GM18502 (cell line): ENCODE data around the gene WFDC6.

Experiments
- ATAC-seq: cut with Tn5 transposase; IDR thresholded peaks from one replicate; pipeline ENCODE4 v1.9.1; 2021; ENCODE audit warnings: mild to moderate bottlenecking; ENCODE audit not compliant: unreplicated experiment, poor library complexity

Gene WFDC6

GRCh38 chr20:45523821-45524220 lies 15.5 kb downstream of the WFDC6 start:
- ATAC-seq: no peak

GRCh38 chr20:45518282-45518681 lies 21.0 kb downstream of the WFDC6 start:
- no peak for ATAC-seq

- ATAC-seq: no peak
These were observed 24.0 kb downstream of the WFDC6 start, which contains the start of gene SPINT3 for GRCh38 chr20:45515147-45515913. Gene SPINT3, minus strand, starts transcription at chr20:45515622. Its CDS starts 14 bp downstream, at chr20:45515608.

- ATAC-seq: no peak
These were observed 28.9 kb downstream of the WFDC6 start for GRCh38 chr20:45510242-45510862.

- no peak for ATAC-seq
These were observed 30.2 kb downstream of the WFDC6 start for GRCh38 chr20:45509091-45509490.

GRCh38 chr20:45508068-45508886 lies 31.0 kb downstream of the WFDC6 start:
- ATAC-seq: no peak

- ATAC-seq: no peak
These were observed 32.1 kb downstream of the WFDC6 start for GRCh38 chr20:45507011-45507820.

- no peak for ATAC-seq
These were observed 32.9 kb downstream of the WFDC6 start for GRCh38 chr20:45506398-45506797.

- ATAC-seq: no peak
These were observed 35.9 kb downstream of the WFDC6 start for GRCh38 chr20:45503403-45503802.

GRCh38 chr20:45502561-45502960 lies 36.7 kb downstream of the WFDC6 start:
- no peak for ATAC-seq

- ATAC-seq: no peak
These were observed 37.7 kb downstream of the WFDC6 start for GRCh38 chr20:45501600-45501999.

- no peak for ATAC-seq
These were observed 39.3 kb downstream of the WFDC6 start for GRCh38 chr20:45500022-45500421.

GRCh38 chr20:45497971-45498494 lies 41.2 kb downstream of the WFDC6 start:
- ATAC-seq: no peak

GRCh38 chr20:45496166-45496565 lies 43.1 kb downstream of the WFDC6 start:
- ATAC-seq: no peak

GRCh38 chr20:45495501-45495941 lies 43.8 kb downstream of the WFDC6 start:
- ATAC-seq: no peak

GRCh38 chr20:45489083-45489531 lies 50.2 kb downstream of the WFDC6 start:
- no peak for ATAC-seq

GRCh38 chr20:45487231-45487635 lies 52.0 kb downstream of the WFDC6 start:
- ATAC-seq: no peak

GRCh38 chr20:45485388-45485787 lies 53.9 kb downstream of the WFDC6 start:
- ATAC-seq: no peak

GRCh38 chr20:45484676-45485075 lies 54.6 kb downstream of the WFDC6 start:
- ATAC-seq: no peak
